Activated naive CD8-positive, alpha-beta T cell treated with anti-CD3 and anti-CD28 coated beads, Interleukin-2, amount 50 U/mL, for 24 hours (primary cell): Measurements from ENCODE around the gene KIR3DL2.
"Not testable (repeated sequence)": the region's sequence is repeated elsewhere in the genome, so short reads cannot be mapped to it uniquely, and the experiment has no call there.

Experiments
- ATAC-seq: fragments of 150-1000 bp; cut with Tn5 transposase; one replicate; pipeline ENCODE4 v1.10.0; 2021
- DNase-seq: peaks from one replicate; pipeline ENCODE4 v3.0.0; 2021
- H3K27ac Mint-ChIP-seq: one replicate; pipeline ENCODE4 v1.8.0; 2021; ENCODE audit warnings: mild to moderate bottlenecking, mixed read lengths
- H3K27me3 Mint-ChIP-seq: one replicate; pipeline ENCODE4 v1.8.0; 2021; ENCODE audit warnings: mixed read lengths
- H3K36me3 Mint-ChIP-seq: one replicate; pipeline ENCODE4 v1.8.0; 2021; ENCODE audit warnings: low read depth, mixed read lengths
- H3K4me1 Mint-ChIP-seq: one replicate; pipeline ENCODE4 v1.8.0; 2021; ENCODE audit warnings: mixed read lengths
- H3K4me3 Mint-ChIP-seq: one replicate; pipeline ENCODE4 v1.8.0; 2021; ENCODE audit warnings: mild to moderate bottlenecking, moderate library complexity, mixed read lengths
- H3K9me3 Mint-ChIP-seq: one replicate; pipeline ENCODE4 v1.8.0; 2021; ENCODE audit warnings: mixed read lengths

KIR3DL2 gene

GRCh38 chr19:54837522-54837921 is 12.7 kb upstream of the KIR3DL2 start:
- not testable (repeated sequence) for H3K27ac Mint-ChIP-seq, H3K36me3 Mint-ChIP-seq, ATAC-seq, DNase-seq, H3K4me1 Mint-ChIP-seq, H3K27me3 Mint-ChIP-seq, H3K9me3 Mint-ChIP-seq, H3K4me3 Mint-ChIP-seq

- not testable (repeated sequence) for H3K9me3 Mint-ChIP-seq, DNase-seq, ATAC-seq, H3K4me3 Mint-ChIP-seq, H3K36me3 Mint-ChIP-seq, H3K27ac Mint-ChIP-seq, H3K4me1 Mint-ChIP-seq
- H3K27me3 Mint-ChIP-seq, result peaks cover 14% of the 10 kb centered on the region
Observed at GRCh38 chr19:54843171-54843570, 7.1 kb upstream of the KIR3DL2 start.

- Mint-ChIP-seq H3K9me3 (peaks cover 1% of the 10 kb centered on the region), H3K4me1 (no peaks in the 10 kb centered on the region), H3K36me3 (no peaks in the 10 kb centered on the region), H3K27me3 (peaks cover 18% of the 10 kb centered on the region), H3K27ac (no peak overlapping the region), H3K4me3 (no peak overlapping the region)
- ATAC-seq (no peak), DNase-seq (no peak)
Observed at GRCh38 chr19:54850930-54851329, 687 bp downstream of the KIR3DL2 start.

- Mint-ChIP-seq H3K4me3 (no peak overlapping the region), H3K9me3 (no peaks in the 10 kb centered on the region), H3K36me3 (no peaks in the 10 kb centered on the region), H3K27ac (no peak overlapping the region), H3K27me3 (peaks cover 18% of the 10 kb centered on the region), H3K4me1 (no peaks in the 10 kb centered on the region)
- DNase-seq (no peak), ATAC-seq (no peak)
Observed at GRCh38 chr19:54851353-54851752, 1.1 kb downstream of the KIR3DL2 start.

- not testable (repeated sequence) for H3K4me1 Mint-ChIP-seq, ATAC-seq, H3K9me3 Mint-ChIP-seq, H3K4me3 Mint-ChIP-seq, H3K36me3 Mint-ChIP-seq, DNase-seq, H3K27ac Mint-ChIP-seq
- peaks cover 10% of the 10 kb centered on the region for H3K27me3 Mint-ChIP-seq
Observed at GRCh38 chr19:54855241-54855640, 5.0 kb downstream of the KIR3DL2 start.

GRCh38 chr19:54858476-54858875 is 8.2 kb downstream of the KIR3DL2 start:
- not testable (repeated sequence) for ATAC-seq, DNase-seq

GRCh38 chr19:54859421-54859820 is 9.2 kb downstream of the KIR3DL2 start:
- H3K4me3 Mint-ChIP-seq, result not testable (repeated sequence)

More at GRCh38 chr19:54858476-54858875, 8.2 kb downstream of the KIR3DL2 start:
- H3K9me3 Mint-ChIP-seq, H3K36me3 Mint-ChIP-seq, H3K27me3 Mint-ChIP-seq, H3K4me3 Mint-ChIP-seq, H3K27ac Mint-ChIP-seq, H3K4me1 Mint-ChIP-seq: not testable (repeated sequence)

GRCh38 chr19:54863459-54863858 is 13.2 kb downstream of the KIR3DL2 start:
- peaks cover 12% of the 10 kb centered on the region for H3K27me3 Mint-ChIP-seq
- ATAC-seq, H3K4me3 Mint-ChIP-seq, H3K27ac Mint-ChIP-seq, H3K36me3 Mint-ChIP-seq, DNase-seq, H3K4me1 Mint-ChIP-seq, H3K9me3 Mint-ChIP-seq: not testable (repeated sequence)

More at GRCh38 chr19:54859421-54859820, 9.2 kb downstream of the KIR3DL2 start:
- H3K27ac Mint-ChIP-seq, DNase-seq, H3K27me3 Mint-ChIP-seq, H3K9me3 Mint-ChIP-seq, ATAC-seq, H3K4me1 Mint-ChIP-seq, H3K36me3 Mint-ChIP-seq: not testable (repeated sequence)

GRCh38 chr19:54871696-54872095 is 21.5 kb downstream of the KIR3DL2 start:
- ATAC-seq, result no peak
- no peak overlapping the region for H3K27ac Mint-ChIP-seq
- peaks cover 10% of the 10 kb centered on the region for H3K27me3 Mint-ChIP-seq
- H3K9me3 Mint-ChIP-seq, result peaks cover 4% of the 10 kb centered on the region
- no peak overlapping the region for H3K4me3 Mint-ChIP-seq
- H3K36me3 Mint-ChIP-seq, result no peaks in the 10 kb centered on the region
- DNase-seq, result no peak
- no peaks in the 10 kb centered on the region for H3K4me1 Mint-ChIP-seq

- Mint-ChIP-seq H3K27me3 (peaks cover 6% of the 10 kb centered on the region), H3K36me3 (no peaks in the 10 kb centered on the region), H3K9me3 (no peaks in the 10 kb centered on the region), H3K4me1 (no peaks in the 10 kb centered on the region), H3K4me3 (no peak within 1 kb of the TSS), H3K27ac (no peak within 1 kb of the TSS)
- ATAC-seq (no peak), DNase-seq (no peak)
Observed at GRCh38 chr19:54873990-54874389, 23.7 kb downstream of the KIR3DL2 start, which contains the start of gene FCAR. Gene FCAR, plus strand, starts transcription at chr19:54874235. Its CDS starts 55 bp downstream, at chr19:54874290.

GRCh38 chr19:54875506-54875905 is 25.3 kb downstream of the KIR3DL2 start:
- Mint-ChIP-seq H3K36me3 (no peaks in the 10 kb centered on the region), H3K4me1 (no peaks in the 10 kb centered on the region), H3K27ac (no peak overlapping the region), H3K27me3 (peaks cover 10% of the 10 kb centered on the region), H3K4me3 (no peak overlapping the region), H3K9me3 (no peaks in the 10 kb centered on the region)
- ATAC-seq (no peak), DNase-seq (no peak)

GRCh38 chr19:54877471-54877870 is 27.2 kb downstream of the KIR3DL2 start:
- Mint-ChIP-seq H3K27me3 (peaks cover 17% of the 10 kb centered on the region), H3K4me3 (no peak overlapping the region), H3K36me3 (no peaks in the 10 kb centered on the region), H3K9me3 (no peaks in the 10 kb centered on the region), H3K4me1 (peaks cover 2% of the 10 kb centered on the region), H3K27ac (no peak overlapping the region)
- DNase-seq, result no peak
- no peak for ATAC-seq

- H3K9me3 Mint-ChIP-seq, result no peaks in the 10 kb centered on the region
- H3K27me3 Mint-ChIP-seq, result peaks cover 24% of the 10 kb centered on the region
- ATAC-seq (no peak), DNase-seq (no peak)
- H3K4me3 Mint-ChIP-seq, result no peak overlapping the region
- no peak overlapping the region for H3K27ac Mint-ChIP-seq
- H3K4me1 Mint-ChIP-seq, result peaks cover 3% of the 10 kb centered on the region
- no peaks in the 10 kb centered on the region for H3K36me3 Mint-ChIP-seq
Observed at GRCh38 chr19:54881884-54882283, 31.6 kb downstream of the KIR3DL2 start.

- no peak for ATAC-seq
- peaks cover 24% of the 10 kb centered on the region for H3K27me3 Mint-ChIP-seq
Observed at GRCh38 chr19:54882758-54883157, 32.5 kb downstream of the KIR3DL2 start.

GRCh38 chr19:54883228-54883627 is 33.0 kb downstream of the KIR3DL2 start:
- peaks cover 24% of the 10 kb centered on the region for H3K27me3 Mint-ChIP-seq
- no peak overlapping the region for H3K27ac Mint-ChIP-seq
- DNase-seq (no peak), ATAC-seq (no peak)
- no peaks in the 10 kb centered on the region for H3K9me3 Mint-ChIP-seq
- no peak overlapping the region for H3K4me3 Mint-ChIP-seq
- H3K4me1 Mint-ChIP-seq, result peaks cover 3% of the 10 kb centered on the region
- H3K36me3 Mint-ChIP-seq, result no peaks in the 10 kb centered on the region

More at GRCh38 chr19:54882758-54883157, 32.5 kb downstream of the KIR3DL2 start:
- Mint-ChIP-seq H3K27ac (no peak overlapping the region), H3K4me1 (peaks cover 3% of the 10 kb centered on the region), H3K4me3 (no peak overlapping the region), H3K9me3 (no peaks in the 10 kb centered on the region), H3K36me3 (no peaks in the 10 kb centered on the region)
- no peak for DNase-seq

- DNase-seq (no peak), ATAC-seq (no peak)
- Mint-ChIP-seq H3K36me3 (no peaks in the 10 kb centered on the region), H3K4me3 (no peak overlapping the region), H3K4me1 (no peaks in the 10 kb centered on the region), H3K9me3 (no peaks in the 10 kb centered on the region), H3K27me3 (peaks cover 6% of the 10 kb centered on the region), H3K27ac (no peak overlapping the region)
Observed at GRCh38 chr19:54888239-54888638, 38.0 kb downstream of the KIR3DL2 start.
